H7 (cell line): Measurements from ENCODE around the gene LRP1. TPM values are rescaled to one million over a fixed set of nuclear protein-coding genes. Genes with fewer than 3 reads are reported as not detected.
A peak's percentile ranks its signal among the peaks of the same experiment; 100 is the strongest.

Source experiments
- DNase-seq: peaks from one replicate; pipeline ENCODE4 v3.0.0; 2012
- H3K27me3 ChIP-seq: 2 replicates; pipeline ENCODE4 v1.6.0; 2011; ENCODE audit warnings: mild to moderate bottlenecking, low read length; ENCODE audit not compliant: control insufficient read depth, insufficient read depth
- H3K36me3 ChIP-seq: replicated peaks from 2 replicates; pipeline ENCODE4 v1.5.1; 2011; ENCODE audit warnings: low read length; ENCODE audit not compliant: control insufficient read depth, insufficient read depth
- H3K4me3 ChIP-seq: 2 replicates; pipeline ENCODE4 v1.5.1; 2011; ENCODE audit warnings: low read depth, mild to moderate bottlenecking, control low read depth, low read length, moderate library complexity; ENCODE audit not compliant: insufficient read depth
- total RNA-seq: library from RNA; depleted of rRNA; stranded (reverse); fragments of >200 nt; shearing (Covaris generic); gene quantifications from 2 replicates; pipeline ENCODE4 v1.2.3, GENCODE V29; 2014

The LRP1 gene
- total RNA-seq, 1 experiment from 2014 or later, result 17.3 TPM

DNA sequence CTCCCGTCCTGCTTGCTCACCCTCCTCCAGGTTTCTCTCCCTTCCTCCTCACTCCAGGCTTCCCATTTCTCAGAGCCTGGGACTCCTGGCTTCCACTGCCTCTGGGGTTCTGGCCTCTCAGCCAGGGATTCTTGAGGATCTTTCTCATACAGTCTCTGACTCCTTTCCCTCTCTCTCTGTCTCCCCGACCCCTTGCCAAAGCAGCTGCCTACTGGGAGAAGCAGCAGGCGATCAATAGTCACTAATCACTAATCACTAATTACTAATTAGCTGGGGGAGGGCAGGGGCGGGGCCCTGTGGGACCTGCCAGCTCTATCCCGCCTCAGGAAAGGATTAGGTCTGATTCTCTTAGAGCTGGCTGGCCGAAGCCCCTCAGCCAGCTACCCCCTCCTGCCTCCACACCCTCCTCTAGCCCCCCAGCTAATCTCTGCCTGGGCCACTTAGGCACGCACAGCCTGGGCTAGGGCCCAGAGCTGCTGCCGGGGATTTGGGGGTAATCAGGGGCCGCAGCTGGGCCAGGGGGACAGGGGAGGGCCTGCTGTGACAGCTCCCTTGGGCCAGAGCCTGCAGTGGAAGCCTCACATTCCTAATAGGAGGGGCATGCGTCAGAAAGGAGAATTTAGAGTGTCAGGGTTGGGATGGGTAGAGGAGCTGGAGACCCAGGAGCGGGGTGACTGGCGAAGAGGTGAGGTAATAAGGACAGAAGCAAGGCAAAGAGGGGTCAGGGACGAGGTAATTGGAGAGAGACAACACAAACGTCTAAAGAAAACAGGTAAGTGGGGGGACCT, 91.1 kb downstream of the LRP1 start:
- no peak for DNase-seq
- H3K36me3 ChIP-seq, result no peaks in the 10 kb centered on the region
- peaks cover 97% of the 10 kb centered on the region for H3K27me3 ChIP-seq
- no peak overlapping the region for H3K4me3 ChIP-seq

DNA sequence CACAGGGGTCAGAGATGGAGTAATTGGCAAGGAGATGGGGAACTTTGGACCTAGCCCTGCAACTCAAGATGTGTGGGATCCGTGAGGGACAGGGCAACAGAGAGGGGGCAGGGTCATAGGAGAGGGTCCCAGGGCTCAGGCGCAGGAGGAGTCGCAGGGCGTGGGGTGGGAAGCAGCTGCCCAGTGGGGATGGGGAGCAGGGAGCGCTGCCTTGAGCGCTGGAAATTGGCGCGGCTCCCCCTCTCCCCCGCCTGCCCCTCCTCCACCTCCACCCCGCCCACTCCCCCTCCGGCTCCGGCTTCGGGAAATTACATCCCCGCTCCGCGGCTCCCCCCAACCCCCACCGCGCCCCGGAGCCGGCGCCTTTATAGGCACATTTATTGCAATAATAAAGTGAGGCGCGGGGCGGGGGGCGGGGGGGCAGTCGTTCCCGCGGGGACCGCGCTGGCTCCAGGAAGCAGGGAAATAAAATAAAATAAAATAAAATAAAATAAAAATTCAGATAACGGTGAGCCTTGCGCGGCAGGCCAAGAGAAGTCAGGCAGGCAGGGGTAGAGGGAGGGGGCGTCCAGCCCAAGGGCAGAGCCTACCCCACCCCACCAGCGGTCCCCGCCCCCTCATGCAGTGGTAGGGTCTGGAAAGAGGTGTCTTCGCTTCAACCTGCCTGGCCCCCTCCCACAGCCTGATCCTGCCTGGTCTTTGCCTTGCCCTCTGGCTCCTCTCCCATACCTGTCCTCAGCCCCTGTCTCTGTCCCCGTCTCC, 91.9 kb downstream of the LRP1 start:
- Histone ChIP-seq H3K36me3 (no peaks in the 10 kb centered on the region), H3K4me3 (no peak overlapping the region), H3K27me3 (peaks cover 97% of the 10 kb centered on the region)
- DNase-seq, result peak; percentile 89

DNA sequence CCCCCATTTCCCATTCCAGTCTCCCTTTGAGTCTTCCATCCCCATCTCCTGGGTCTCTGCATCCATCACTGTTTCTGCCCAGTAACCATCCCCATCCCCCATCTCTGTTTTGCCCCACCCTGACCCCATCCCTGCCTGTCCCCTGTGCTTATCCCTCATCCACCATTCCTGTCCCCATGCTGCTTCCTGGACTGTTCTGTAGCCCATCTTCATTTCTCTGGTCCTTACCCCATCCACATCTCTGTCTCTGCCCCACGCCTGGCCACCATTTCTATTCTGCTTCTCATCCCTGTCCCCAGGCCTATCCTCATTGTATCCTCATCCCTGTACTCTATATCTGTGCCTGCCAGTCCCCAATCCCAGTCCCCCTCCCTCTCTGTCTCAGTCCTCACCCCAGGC, 92.5 kb downstream of the LRP1 start:
- Histone ChIP-seq H3K36me3 (no peaks in the 10 kb centered on the region), H3K4me3 (no peak overlapping the region), H3K27me3 (peaks cover 97% of the 10 kb centered on the region)
- no peak for DNase-seq

GRCh38 chr12:57221169-57221917, 93.1 kb downstream of the LRP1 start:
- peaks cover 97% of the 10 kb centered on the region for H3K27me3 ChIP-seq
- H3K36me3 ChIP-seq, result no peaks in the 10 kb centered on the region
- DNase-seq, result no peak
- 0 out of 2 replicates have a peak overlapping the region, but pooled peaks have one; percentile 4 for H3K4me3 ChIP-seq

DNA sequence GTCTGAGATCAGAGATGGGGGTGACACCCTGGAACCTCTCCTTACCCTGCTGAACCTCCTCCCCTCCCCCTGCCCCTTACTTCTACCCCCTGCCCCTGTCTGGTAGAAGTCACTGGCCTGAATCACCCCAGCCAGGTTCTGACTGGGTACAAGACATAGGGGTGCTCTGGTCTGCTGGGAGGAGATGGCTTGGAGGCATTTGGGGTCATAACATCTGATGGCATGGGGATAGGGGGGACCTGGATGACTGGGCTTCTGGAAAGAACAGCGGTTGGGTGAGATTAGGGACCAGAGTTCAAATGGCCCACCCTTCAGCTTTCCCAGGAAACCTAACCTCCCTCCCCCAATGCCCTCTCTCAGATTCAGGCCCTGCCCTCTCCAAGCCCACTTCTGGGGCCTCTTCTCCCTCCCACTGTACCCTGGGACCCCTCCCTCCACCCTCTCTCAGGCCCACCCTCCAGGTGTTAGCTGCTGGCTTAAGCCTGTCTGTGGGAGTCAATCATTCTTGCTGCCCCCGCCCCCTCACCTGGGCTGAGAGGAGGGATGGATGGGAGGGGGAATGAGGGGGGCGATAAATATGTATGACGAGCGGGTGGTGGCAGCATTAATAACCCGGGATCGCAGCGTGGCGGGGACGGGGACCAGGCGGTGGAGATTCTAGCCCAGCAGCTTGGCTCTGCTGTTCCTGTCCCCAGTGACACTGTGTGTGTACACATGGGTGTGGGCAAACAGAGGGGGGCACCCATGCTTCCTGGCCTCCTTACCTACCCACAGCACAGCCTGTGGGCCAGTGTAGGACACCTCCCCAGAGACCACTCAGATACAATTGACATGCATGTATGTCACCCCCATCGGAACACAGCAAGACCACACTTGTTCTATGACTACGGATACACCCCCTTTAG, 94.3 kb downstream of the LRP1 start:
- no peak for DNase-seq
- no peak overlapping the region for H3K4me3 ChIP-seq
- H3K36me3 ChIP-seq, result no peaks in the 10 kb centered on the region
- peaks cover 95% of the 10 kb centered on the region for H3K27me3 ChIP-seq

GRCh38 chr12:57223191-57224165, 95.2 kb downstream of the LRP1 start:
- no peaks in the 10 kb centered on the region for H3K36me3 ChIP-seq
- H3K4me3 ChIP-seq, result no peak overlapping the region
- H3K27me3 ChIP-seq, result peaks cover 89% of the 10 kb centered on the region
- no peak for DNase-seq

DNA sequence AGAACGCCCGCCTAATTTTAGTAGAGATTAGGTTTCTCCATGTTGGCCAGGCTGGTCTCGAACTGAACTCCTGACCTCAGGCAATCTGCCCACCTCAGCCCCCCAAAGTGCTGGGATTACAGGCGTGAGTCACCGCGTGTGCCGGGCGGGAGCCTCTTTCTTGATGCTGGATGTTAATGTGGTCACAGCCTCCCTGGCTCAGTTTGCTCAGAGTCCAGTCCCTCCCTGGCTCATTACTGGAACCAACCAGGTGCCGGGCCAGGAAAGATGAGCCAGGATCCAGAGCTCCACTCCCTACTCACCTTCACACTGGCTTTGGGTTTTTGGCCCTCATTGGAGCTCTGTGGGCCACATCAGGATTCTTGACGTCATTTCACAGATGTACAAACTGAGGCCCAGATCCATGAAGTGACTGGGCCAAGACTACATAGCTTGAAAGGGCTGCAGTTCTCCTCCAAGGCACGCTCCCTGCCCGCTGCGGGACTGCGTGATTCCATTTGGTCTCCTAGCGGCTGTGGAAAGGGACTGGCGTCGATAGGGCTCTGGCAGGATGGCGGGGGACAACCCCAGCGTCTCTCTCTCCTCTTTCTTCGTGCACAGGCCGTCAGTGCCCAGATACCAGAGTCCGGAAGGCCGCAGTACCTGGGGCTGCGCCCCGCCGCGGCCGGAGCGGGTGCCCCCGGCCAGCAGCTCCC, 96.1 kb downstream of the LRP1 start:
- DNase-seq, result no peak
- Histone ChIP-seq H3K4me3 (no peak overlapping the region), H3K36me3 (no peaks in the 10 kb centered on the region), H3K27me3 (peaks cover 79% of the 10 kb centered on the region)

- peak overlapping the region; percentile 13; the same call in 1 of the 2 replicates for H3K4me3 ChIP-seq
- DNase-seq, result peak; percentile 96
- H3K27me3 ChIP-seq, result peaks cover 72% of the 10 kb centered on the region
- no peaks in the 10 kb centered on the region for H3K36me3 ChIP-seq
Measured at GRCh38 chr12:57224973-57225679, 96.8 kb downstream of the LRP1 start.

- Histone ChIP-seq H3K4me3 (peak overlapping the region; percentile 13; the same call in 1 of the 2 replicates), H3K27me3 (peaks cover 67% of the 10 kb centered on the region)
Measured at GRCh38 chr12:57225680-57226210, 97.5 kb downstream of the LRP1 start.

DNA sequence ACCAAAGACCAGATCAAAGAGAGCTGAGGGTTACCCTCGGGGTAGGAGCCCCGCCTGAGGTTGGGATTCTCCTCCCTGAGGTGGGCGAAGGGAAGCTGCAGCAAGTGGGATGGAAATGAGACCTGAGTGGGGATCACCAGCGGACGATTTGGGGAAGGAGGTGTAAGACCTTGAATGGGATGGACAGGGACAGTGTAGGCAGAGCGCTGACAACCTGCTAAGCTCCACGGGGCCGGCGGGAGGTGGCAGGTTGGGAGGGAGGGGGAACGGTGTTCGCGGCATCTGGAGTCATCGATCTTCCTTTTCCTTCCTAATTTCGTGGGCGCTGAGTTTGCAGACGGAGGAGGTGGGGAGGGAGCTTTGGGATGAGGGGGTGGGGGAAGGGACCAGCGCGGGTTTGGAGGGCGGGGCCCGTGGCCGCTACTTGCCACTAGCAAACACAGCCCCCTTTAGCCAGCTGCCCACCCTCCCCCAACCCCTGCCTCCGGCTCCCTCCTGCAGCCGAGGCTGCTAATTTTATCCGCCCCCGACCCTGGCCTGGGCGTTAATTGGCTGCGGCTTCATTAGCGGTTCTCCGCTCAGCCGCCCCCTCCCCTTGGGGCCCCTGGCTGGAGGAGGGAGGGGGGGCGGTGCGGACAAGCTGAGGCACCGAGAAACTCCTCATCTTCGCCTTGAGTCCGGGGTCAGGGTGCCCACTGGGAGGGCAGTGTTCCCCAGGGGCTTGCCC, 98.5 kb downstream of the LRP1 start:
- DNase-seq, result peak; percentile 91
- peaks cover 57% of the 10 kb centered on the region for H3K27me3 ChIP-seq
- peaks cover 11% of the 10 kb centered on the region for H3K36me3 ChIP-seq
- H3K4me3 ChIP-seq, result peak overlapping the region; percentile 48

More at GRCh38 chr12:57225680-57226210, 97.5 kb downstream of the LRP1 start:
- DNase-seq, result no peak
- H3K36me3 ChIP-seq, result peaks cover 1% of the 10 kb centered on the region

DNA sequence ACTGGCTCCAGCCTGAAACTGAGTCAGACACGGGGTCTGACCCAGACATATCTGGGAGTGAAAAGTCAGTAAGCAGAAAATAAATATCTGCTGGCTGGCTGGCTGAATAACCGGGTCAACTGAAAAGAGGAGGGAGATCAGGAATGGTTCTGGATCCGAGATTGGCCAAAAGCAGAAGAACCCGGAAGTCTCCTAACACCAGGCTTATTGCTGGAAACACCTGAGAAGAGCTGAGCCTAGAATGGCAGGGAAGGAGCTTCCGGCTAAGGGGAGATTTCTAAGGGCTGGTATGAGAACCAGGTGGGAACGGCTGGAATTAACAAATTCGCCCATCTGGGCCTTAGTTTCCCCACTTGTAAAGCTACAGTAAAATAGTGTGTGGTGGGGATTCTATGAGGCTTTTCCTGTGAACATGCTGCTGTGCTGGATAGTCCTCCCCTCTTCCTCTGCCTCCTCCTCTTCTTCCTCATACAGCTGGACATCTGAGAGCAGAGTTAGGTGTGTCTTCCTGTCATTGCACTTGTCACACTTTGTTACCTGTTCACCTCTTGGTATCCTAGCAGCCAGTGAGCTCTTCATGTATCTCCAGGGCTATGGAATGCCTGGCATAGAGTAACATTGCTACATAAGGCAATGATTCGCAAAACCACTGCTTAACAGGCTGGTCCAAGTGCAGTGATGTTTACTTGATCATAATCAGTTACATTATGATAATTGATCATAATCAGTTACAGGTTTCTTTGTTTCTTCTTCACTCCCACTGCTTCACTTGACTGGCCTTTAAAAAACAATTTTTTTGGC, 99.2 kb downstream of the LRP1 start:
- peaks cover 18% of the 10 kb centered on the region for H3K36me3 ChIP-seq
- H3K27me3 ChIP-seq, result peaks cover 49% of the 10 kb centered on the region
- DNase-seq, result no peak
- peak overlapping the region; percentile 48 for H3K4me3 ChIP-seq
